HEK293 (cell line): ENCODE data around the gene OR6B2.

Experiments used
- CTCF ChIA-PET: fragments of 350-600 bp; formaldehyde crosslinking; extraction: SDS; loops from one replicate; lab custom pipeline; 2021; ENCODE audit warnings: antibody characterized with exemption; lab: Yijun Ruan, JAX
- POLR2A ChIA-PET: fragments of 300-600 bp; formaldehyde crosslinking; extraction: SDS; loops from one replicate; lab custom pipeline; 2020; ENCODE audit warnings: antibody characterized with exemption, inconsistent platforms; lab: Yijun Ruan, JAX
- H3K27ac ChIP-seq: fragments of 200-500 bp; sonication (Bioruptor generic); 2 replicates; pipeline ENCODE4 v1.5.1; 2014; ENCODE audit warnings: low read depth, low read length, control low read depth, inconsistent platforms; ENCODE audit errors: extremely low read depth
- H3K36me3 ChIP-seq, 2 experiments: fragments of 200-500 bp in 1 of 2; sonication (Bioruptor generic) in 1 of 2; 1 replicate in 1 of 2; 2 replicates in 1 of 2; pipeline ENCODE4 v1.5.1; 2014 to 2017; ENCODE audit warnings: inconsistent platforms in 2 of 2, low read length in 2 of 2; ENCODE audit not compliant: control insufficient read depth in 2 of 2, insufficient read depth in 1 of 2
- H3K4me1 ChIP-seq: fragments of 200-500 bp; sonication (Bioruptor generic); 2 replicates; pipeline ENCODE4 v1.5.1; 2014; ENCODE audit warnings: mild to moderate bottlenecking, low read length, inconsistent platforms; ENCODE audit not compliant: control insufficient read depth, insufficient read depth
- H3K4me3 ChIP-seq: 2 replicates; pipeline ENCODE4 v1.5.1; 2011; ENCODE audit warnings: low read depth, mild to moderate bottlenecking, control low read depth, low read length, moderate library complexity
- H3K9me3 ChIP-seq: fragments of 200-500 bp; sonication (Bioruptor generic); 2 replicates; pipeline ENCODE4 v1.5.1; 2014; ENCODE audit warnings: low read depth, low read length, inconsistent platforms; ENCODE audit not compliant: control insufficient read depth, insufficient read depth
- BCL11B ChIP-seq: fragments of 450-650 bp; formaldehyde crosslinking; IDR thresholded peaks from 2 replicates; pipeline ENCODE4 v1.5.1; 2016; ENCODE audit warnings: low read depth, missing biosample characterization, missing genetic modification characterization
- KLF1 ChIP-seq: fragments of 450-650 bp; formaldehyde crosslinking; IDR thresholded peaks from 2 replicates; pipeline ENCODE4 v1.5.1; 2016; ENCODE audit warnings: missing biosample characterization, missing genetic modification characterization
- KLF7 ChIP-seq: fragments of 450-650 bp; formaldehyde crosslinking; IDR thresholded peaks from 2 replicates; pipeline ENCODE4 v1.5.1; 2016; ENCODE audit warnings: missing biosample characterization, missing genetic modification characterization, borderline replicate concordance
- MZF1 ChIP-seq: fragments of 450-650 bp; formaldehyde crosslinking; IDR thresholded peaks from 2 replicates; pipeline ENCODE4 v1.5.1; 2017; ENCODE audit warnings: missing biosample characterization, missing genetic modification characterization, borderline replicate concordance
- PRDM4 ChIP-seq: fragments of 450-650 bp; formaldehyde crosslinking; IDR thresholded peaks from 2 replicates; pipeline ENCODE4 v1.5.1; 2017; ENCODE audit warnings: missing biosample characterization, missing genetic modification characterization
- YY2 ChIP-seq: fragments of 450-650 bp; formaldehyde crosslinking; IDR thresholded peaks from 2 replicates; pipeline ENCODE4 v1.5.1; 2016; ENCODE audit warnings: missing biosample characterization, missing genetic modification characterization
- ZBTB17 ChIP-seq: fragments of 450-650 bp; formaldehyde crosslinking; IDR thresholded peaks from 2 replicates; pipeline ENCODE4 v1.5.1; 2016; ENCODE audit warnings: missing biosample characterization, missing genetic modification characterization
- ZNF10 ChIP-seq: fragments of 450-650 bp; formaldehyde crosslinking; IDR thresholded peaks from 2 replicates; pipeline ENCODE4 v1.5.1; 2017; ENCODE audit warnings: missing biosample characterization, missing genetic modification characterization
- ZNF16 ChIP-seq: fragments of 450-650 bp; formaldehyde crosslinking; IDR thresholded peaks from 2 replicates; pipeline ENCODE4 v1.5.1; 2016; ENCODE audit warnings: low read depth, missing biosample characterization, missing genetic modification characterization
- ZNF202 ChIP-seq: fragments of 450-650 bp; formaldehyde crosslinking; IDR thresholded peaks from 2 replicates; pipeline ENCODE4 v1.5.1; 2016; ENCODE audit warnings: missing biosample characterization, missing genetic modification characterization, borderline replicate concordance
- ZNF239 ChIP-seq: fragments of 450-650 bp; formaldehyde crosslinking; IDR thresholded peaks from 2 replicates; pipeline ENCODE4 v1.5.1; 2016; ENCODE audit warnings: missing biosample characterization, missing genetic modification characterization
- ZNF404 ChIP-seq: fragments of 450-650 bp; formaldehyde crosslinking; IDR thresholded peaks from 2 replicates; pipeline ENCODE4 v1.5.1; 2017; ENCODE audit warnings: missing biosample characterization, missing genetic modification characterization
- ZNF433 ChIP-seq: fragments of 450-650 bp; formaldehyde crosslinking; IDR thresholded peaks from 2 replicates; pipeline ENCODE4 v1.5.1; 2016; ENCODE audit warnings: missing biosample characterization, missing genetic modification characterization, low read depth
- ZNF580 ChIP-seq: fragments of 450-650 bp; formaldehyde crosslinking; IDR thresholded peaks from 2 replicates; pipeline ENCODE4 v1.5.1; 2016; ENCODE audit warnings: missing biosample characterization, missing genetic modification characterization
- ZNF623 ChIP-seq: fragments of 450-650 bp; formaldehyde crosslinking; IDR thresholded peaks from 2 replicates; pipeline ENCODE4 v1.5.1; 2016; ENCODE audit warnings: missing biosample characterization, missing genetic modification characterization
- ZNF624 ChIP-seq: fragments of 450-650 bp; formaldehyde crosslinking; IDR thresholded peaks from 2 replicates; pipeline ENCODE4 v1.5.1; 2017; ENCODE audit warnings: missing biosample characterization, missing genetic modification characterization
- ZNF645 ChIP-seq: fragments of 450-650 bp; formaldehyde crosslinking; IDR thresholded peaks from 2 replicates; pipeline ENCODE4; 2016; ENCODE audit warnings: missing biosample characterization, missing genetic modification characterization
- ZNF747 ChIP-seq: fragments of 450-650 bp; formaldehyde crosslinking; IDR thresholded peaks from 2 replicates; pipeline ENCODE4 v1.5.1; 2016; ENCODE audit warnings: missing biosample characterization, missing genetic modification characterization
- TF ChIP-seq, protein P1 (sequence below): IDR thresholded peaks from 2 replicates; pipeline ENCODE4 v1.6.1; 2011; ENCODE audit warnings: mild to moderate bottlenecking, low read depth, low read length, borderline replicate concordance
- TF ChIP-seq, protein P2 (sequence below): fragments of 450-650 bp; formaldehyde crosslinking; IDR thresholded peaks from 2 replicates; pipeline ENCODE4 v1.5.1; 2016; ENCODE audit warnings: missing biosample characterization, missing genetic modification characterization

OR6B2 gene

DNA sequence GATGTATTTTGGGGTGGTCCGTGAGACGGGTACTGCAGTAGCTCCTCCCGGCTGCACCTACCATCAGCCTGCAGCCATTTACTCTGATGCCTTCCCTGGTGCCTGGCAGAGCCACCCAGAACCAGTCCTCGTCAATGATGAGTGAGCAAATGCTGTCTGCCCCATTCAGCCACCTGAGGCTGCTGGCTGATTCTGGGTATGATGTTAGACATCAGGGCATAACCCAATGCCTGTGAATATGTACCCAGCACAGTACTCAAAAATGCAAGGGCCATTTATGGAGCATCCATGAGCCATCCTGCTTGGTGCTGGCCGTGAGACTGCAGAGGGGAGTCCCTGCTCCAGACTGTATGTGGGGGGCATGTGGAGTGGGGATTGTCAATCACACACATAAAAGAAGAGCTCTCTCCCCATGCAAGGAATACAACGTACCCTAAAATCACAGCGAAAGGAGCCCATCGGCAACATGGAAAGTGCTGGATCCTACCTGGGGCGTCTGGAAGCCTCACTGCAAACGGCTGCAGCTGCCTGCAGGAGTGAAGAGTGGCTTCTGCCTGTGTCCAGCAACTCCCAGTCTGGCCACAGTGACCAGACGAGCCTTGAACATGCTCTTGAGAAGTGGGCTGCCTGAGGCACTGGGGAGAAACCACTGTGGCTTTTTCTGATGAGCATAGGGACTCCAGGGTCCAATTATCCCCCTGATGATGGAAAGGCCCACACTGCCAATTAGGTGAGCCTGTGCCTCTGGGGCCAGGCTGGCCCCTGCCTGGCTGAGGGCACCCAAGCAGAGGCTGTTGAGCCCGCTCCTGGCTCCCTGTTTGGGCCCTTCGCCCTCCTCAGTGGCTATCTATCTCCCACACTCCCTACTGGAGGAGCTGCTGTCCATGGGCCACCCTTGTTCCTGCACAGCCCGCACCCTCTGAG, 2.4 kb upstream of the OR6B2 start:
- POLR2A ChIA-PET = no interaction called here
- TF ChIP-seq ZNF645 (tag by site-specific recombination) = no peak
- TF ChIP-seq BCL11B = no peak
- no peak for TF ChIP-seq ZNF433 (tag by site-specific recombination)
- TF ChIP-seq ZNF239 (tag by site-specific recombination) = no peak
- no peak for TF ChIP-seq YY2 (tag by site-specific recombination)
- TF ChIP-seq PRDM4 (tag by site-specific recombination) = no peak
- TF ChIP-seq KLF7 (tag by site-specific recombination) = no peak
- TF ChIP-seq ZNF202 (tag by site-specific recombination) = no peak
- CTCF ChIA-PET = interaction anchor here (0.6 to 1.5 kb wide), 3 partner anchors 11 to 118 kb away, joined by 3 read pairs; no protein-coding TSS in a partner anchor
- H3K36me3 ChIP-seq = no peaks in the 10 kb centered on the region
- H3K4me3 ChIP-seq = no peak overlapping the region
- no peak overlapping the region for H3K27ac ChIP-seq
- no peaks in the 10 kb centered on the region for H3K4me1 ChIP-seq
- no peaks in the 10 kb centered on the region for H3K9me3 ChIP-seq

DNA sequence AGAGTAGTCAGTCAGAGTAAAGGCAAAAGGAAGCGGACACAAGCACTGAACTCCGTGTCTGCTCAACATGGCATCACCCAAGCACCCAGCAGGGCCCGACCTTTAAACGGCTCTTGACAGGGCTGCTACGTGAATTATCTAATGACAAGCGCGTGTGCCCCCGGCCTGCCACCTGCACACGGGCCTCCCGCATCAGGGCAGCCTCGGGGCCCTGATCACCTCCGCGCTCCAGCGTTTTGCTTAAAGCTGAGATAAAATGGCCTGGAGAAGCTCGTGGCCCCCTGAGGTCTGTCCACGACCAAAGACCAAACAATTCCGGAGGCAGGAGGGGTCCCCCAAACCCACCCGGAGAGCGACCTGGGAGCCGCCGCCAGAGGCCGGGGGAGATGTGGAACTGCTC, 5.5 kb downstream of the OR6B2 start:
- TF ChIP-seq ZNF10 (no peak), ZNF747 (no peak), MZF1 (no peak), ZNF624 (tag by site-specific recombination) (no peak), ZNF16 (tag by site-specific recombination) (no peak), ZBTB17 (tag by site-specific recombination) (no peak), KLF1 (tag by site-specific recombination) (no peak), ZNF404 (tag by site-specific recombination) (no peak), ZNF645 (tag by site-specific recombination) (no peak), ZNF623 (tag by site-specific recombination) (no peak), ZNF580 (tag by site-specific recombination) (no peak)
- TF ChIP-seq, protein P1, sequence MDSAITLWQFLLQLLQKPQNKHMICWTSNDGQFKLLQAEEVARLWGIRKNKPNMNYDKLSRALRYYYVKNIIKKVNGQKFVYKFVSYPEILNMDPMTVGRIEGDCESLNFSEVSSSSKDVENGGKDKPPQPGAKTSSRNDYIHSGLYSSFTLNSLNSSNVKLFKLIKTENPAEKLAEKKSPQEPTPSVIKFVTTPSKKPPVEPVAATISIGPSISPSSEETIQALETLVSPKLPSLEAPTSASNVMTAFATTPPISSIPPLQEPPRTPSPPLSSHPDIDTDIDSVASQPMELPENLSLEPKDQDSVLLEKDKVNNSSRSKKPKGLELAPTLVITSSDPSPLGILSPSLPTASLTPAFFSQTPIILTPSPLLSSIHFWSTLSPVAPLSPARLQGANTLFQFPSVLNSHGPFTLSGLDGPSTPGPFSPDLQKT = no peak
- TF ChIP-seq, protein P2, sequence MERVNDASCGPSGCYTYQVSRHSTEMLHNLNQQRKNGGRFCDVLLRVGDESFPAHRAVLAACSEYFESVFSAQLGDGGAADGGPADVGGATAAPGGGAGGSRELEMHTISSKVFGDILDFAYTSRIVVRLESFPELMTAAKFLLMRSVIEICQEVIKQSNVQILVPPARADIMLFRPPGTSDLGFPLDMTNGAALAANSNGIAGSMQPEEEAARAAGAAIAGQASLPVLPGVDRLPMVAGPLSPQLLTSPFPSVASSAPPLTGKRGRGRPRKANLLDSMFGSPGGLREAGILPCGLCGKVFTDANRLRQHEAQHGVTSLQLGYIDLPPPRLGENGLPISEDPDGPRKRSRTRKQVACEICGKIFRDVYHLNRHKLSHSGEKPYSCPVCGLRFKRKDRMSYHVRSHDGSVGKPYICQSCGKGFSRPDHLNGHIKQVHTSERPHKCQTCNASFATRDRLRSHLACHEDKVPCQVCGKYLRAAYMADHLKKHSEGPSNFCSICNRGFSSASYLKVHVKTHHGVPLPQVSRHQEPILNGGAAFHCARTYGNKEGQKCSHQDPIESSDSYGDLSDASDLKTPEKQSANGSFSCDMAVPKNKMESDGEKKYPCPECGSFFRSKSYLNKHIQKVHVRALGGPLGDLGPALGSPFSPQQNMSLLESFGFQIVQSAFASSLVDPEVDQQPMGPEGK (tag by site-specific recombination) = no peak
- no peaks in the 10 kb centered on the region for H3K9me3 ChIP-seq
- ChIA-PET CTCF (interaction anchor here (0.6 kb wide), 1 partner anchor 102 kb away, joined by 3 read pairs; no protein-coding TSS in a partner anchor), POLR2A (interaction anchor here (0.5 to 1.5 kb wide), 3 partner anchors 40 to 536 kb away, joined by 3 to 4 read pairs (median 3); no protein-coding TSS in a partner anchor)
- 0 out of 2 replicates have a peak overlapping the region, but pooled peaks have one; percentile 37 for H3K27ac ChIP-seq
- peak overlapping the region; percentile 98 for H3K4me3 ChIP-seq
- H3K36me3 ChIP-seq = peaks cover 8 to 17% of the 10 kb centered on the region in 2 experiments
- H3K4me1 ChIP-seq = peaks cover 4% of the 10 kb centered on the region
